Hepatocyte (in vitro differentiated cells): ENCODE data around the gene FAM193B.

Experiments used
- EZH2 ChIP-seq: fragments of 200-600 bp; sonication (generic); IDR thresholded peaks from 2 replicates; pipeline ENCODE4 v1.6.1; 2016; ENCODE audit warnings: antibody characterized with exemption, mild to moderate bottlenecking, borderline replicate concordance
- EZH2phosphoT487 ChIP-seq: fragments of 200-600 bp; sonication (generic); IDR thresholded peaks from one replicate; pipeline ENCODE4 v1.6.1; 2018; ENCODE audit warnings: antibody characterized with exemption, mild to moderate bottlenecking, low read depth, moderate library complexity; ENCODE audit not compliant: unreplicated experiment, severe bottlenecking
- TF ChIP-seq, protein P1 (sequence below): fragments of 200-600 bp; sonication (generic); IDR thresholded peaks from 2 replicates; pipeline ENCODE4 v1.5.1; 2016; ENCODE audit warnings: antibody characterized with exemption, mild to moderate bottlenecking; ENCODE audit not compliant: poor library complexity

DNA sequence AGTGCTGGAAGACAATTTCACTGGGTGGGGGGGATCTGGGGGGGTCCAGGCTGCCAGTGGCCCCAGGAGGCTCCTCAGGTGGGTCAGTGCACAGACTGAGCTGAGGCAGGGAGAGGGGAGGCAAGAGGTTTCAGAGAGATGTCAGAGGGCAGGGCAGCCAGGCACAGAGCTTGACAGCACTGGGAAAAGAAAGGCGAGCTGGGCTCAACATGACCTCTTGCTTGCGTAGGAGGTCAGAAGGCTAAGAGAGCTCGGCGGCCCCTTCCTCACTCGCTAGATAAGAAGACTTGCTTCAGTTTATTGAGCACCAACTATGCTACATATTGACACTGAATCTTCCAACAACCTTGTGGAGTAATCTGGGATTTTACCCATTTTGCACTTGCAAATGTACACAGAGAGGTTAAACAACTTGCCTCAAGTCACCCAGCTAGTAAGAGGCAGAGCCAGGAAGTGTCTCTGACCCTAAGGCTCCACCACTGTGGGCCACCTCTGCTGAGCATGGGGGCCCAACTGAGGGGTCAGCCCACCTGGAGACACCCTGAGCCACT lies 60.5 kb downstream of the FAM193B start:
- TF ChIP-seq EZH2, result no peak
- no peak for TF ChIP-seq EZH2phosphoT487
- TF ChIP-seq, protein P1, sequence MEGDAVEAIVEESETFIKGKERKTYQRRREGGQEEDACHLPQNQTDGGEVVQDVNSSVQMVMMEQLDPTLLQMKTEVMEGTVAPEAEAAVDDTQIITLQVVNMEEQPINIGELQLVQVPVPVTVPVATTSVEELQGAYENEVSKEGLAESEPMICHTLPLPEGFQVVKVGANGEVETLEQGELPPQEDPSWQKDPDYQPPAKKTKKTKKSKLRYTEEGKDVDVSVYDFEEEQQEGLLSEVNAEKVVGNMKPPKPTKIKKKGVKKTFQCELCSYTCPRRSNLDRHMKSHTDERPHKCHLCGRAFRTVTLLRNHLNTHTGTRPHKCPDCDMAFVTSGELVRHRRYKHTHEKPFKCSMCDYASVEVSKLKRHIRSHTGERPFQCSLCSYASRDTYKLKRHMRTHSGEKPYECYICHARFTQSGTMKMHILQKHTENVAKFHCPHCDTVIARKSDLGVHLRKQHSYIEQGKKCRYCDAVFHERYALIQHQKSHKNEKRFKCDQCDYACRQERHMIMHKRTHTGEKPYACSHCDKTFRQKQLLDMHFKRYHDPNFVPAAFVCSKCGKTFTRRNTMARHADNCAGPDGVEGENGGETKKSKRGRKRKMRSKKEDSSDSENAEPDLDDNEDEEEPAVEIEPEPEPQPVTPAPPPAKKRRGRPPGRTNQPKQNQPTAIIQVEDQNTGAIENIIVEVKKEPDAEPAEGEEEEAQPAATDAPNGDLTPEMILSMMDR, result no peak
